ENCODE results near the gene FBXO10. TPM values are rescaled to one million over a fixed set of nuclear protein-coding genes. Genes with fewer than 3 reads are reported as not detected.

The FBXO10 gene
- total and polyA plus RNA-seq, 5 donors = 3.5 to 7.8 (median 7.3) TPM

Other genes starting within 250 kb of the FBXO10 start
- 100 to 1,000 TPM in 3 of 4 donors, 10 to 100 TPM in 1; 92.2 to 119 (median 111) TPM for gene GRHPR, start 153.7 kb downstream of the FBXO10 start, total RNA-seq
- 119 TPM for gene GRHPR, start 153.7 kb downstream of the FBXO10 start, polyA plus RNA-seq
- gene ZBTB5, start 110.9 kb downstream of the FBXO10 start, total RNA-seq = 1 to 10 TPM; 6.8 to 9.1 (median 7.3) TPM
- 3.8 TPM for gene ZBTB5, start 110.9 kb downstream of the FBXO10 start, polyA plus RNA-seq
- gene POLR1E, start 90.4 kb downstream of the FBXO10 start, total RNA-seq = 10 to 100 TPM; 13.0 to 16.6 (median 15.6) TPM
- gene POLR1E, start 90.4 kb downstream of the FBXO10 start, polyA plus RNA-seq = 9.3 TPM
- gene TOMM5, start 16.2 kb upstream of the FBXO10 start, total RNA-seq = 10 to 100 TPM; 53.4 to 61.6 (median 57.6) TPM
- 111 TPM for gene TOMM5, start 16.2 kb upstream of the FBXO10 start, polyA plus RNA-seq
- gene FRMPD1, start 74.6 kb upstream of the FBXO10 start, total RNA-seq = 1 to 10 TPM in 3 of 4 donors, under 1 TPM in 1; 0.28 to 1.8 (median 1.3) TPM
- 0.59 TPM for gene FRMPD1, start 74.6 kb upstream of the FBXO10 start, polyA plus RNA-seq
- gene TRMT10B, start 177.4 kb upstream of the FBXO10 start, total RNA-seq = 1 to 10 TPM; 4.8 to 6.1 (median 5.2) TPM
- gene TRMT10B, start 177.4 kb upstream of the FBXO10 start, polyA plus RNA-seq = 3.3 TPM
- gene EXOSC3, start 208.7 kb upstream of the FBXO10 start, total RNA-seq = 10 to 100 TPM; 19.7 to 23.9 (median 21.8) TPM
- gene EXOSC3, start 208.7 kb upstream of the FBXO10 start, polyA plus RNA-seq = 15.7 TPM
- 10 to 100 TPM; 15.6 to 18.8 (median 16.6) TPM for gene DCAF10, start 224.4 kb upstream of the FBXO10 start, total RNA-seq
- 7.7 TPM for gene DCAF10, start 224.4 kb upstream of the FBXO10 start, polyA plus RNA-seq